Activated CD8-positive, alpha-beta memory T cell treated with anti-CD3 and anti-CD28 coated beads for 4 hours (primary cell): Measurements from ENCODE around the gene BRWD1.
"Not testable (repeated sequence)": the region's sequence is repeated elsewhere in the genome, so short reads cannot be mapped to it uniquely, and the experiment has no call there.

ENCODE experiments used
- DNase-seq, 2 donors: peaks; one replicate each; pipeline ENCODE4 v3.0.0-alpha.2; 2020; ENCODE audit warnings: low read depth in 2 of 2

Gene BRWD1

DNA sequence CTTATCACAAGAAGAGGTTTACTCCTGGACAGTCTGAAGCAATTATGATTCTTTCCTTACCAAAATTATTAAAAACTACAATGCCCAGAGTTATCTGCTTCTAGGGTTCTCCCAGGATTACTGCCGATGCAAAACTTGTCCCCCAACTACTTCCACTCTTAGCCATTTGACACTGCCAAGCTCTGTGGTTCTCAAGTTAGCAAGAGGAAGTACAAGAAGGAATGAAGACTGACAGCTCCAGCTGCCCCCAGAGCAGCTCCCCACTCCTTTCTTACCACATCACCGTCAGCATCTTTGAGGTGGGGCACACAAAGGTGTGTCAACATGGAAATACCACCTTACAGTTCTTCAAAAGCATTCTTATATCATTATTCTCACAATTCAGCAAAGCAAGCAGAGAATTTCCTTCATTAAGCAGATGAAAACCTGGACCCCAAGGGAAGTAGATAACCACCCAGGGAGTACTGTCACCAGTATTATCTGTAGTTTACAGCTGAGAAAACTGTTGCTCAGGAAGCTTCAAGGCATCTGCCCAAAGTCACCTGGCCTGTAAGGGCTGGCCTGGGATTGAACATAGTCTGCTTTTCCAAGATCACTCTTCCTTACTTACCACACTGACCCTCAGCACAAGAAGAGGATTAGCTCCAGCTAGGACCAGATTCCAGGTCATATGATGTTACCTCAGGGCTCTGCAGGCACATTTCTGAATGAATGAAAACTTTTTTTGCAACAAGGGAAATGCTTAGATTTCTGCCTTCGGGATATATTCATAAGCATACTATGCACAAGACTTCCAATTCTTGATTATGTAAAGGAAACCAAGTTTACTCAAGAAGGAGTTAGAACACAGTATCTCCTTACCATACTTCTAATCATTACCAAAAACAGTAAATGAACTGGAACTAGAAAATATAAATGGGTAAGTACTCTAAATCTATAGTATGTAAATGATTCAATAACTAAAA is 139.4 kb downstream of the BRWD1 start:
- no peak for DNase-seq

DNA sequence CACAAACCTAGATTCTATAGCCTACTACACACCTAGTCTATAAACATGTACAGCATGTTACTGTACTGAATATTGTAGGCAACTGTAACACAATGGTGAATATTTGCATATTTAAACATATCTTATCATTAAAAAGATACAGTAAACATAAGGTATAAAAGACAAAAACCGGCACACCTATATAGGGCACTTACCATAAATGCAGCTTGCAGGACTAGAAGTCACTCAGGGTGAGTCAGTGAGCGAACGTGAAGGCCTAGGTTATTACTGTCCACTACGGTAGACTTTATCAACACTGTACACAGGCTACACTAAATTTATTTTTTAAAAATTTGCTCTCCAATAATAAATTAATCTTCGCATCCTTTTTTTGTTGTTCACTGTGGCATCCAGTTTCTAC is 143.5 kb downstream of the BRWD1 start:
- no peak for DNase-seq

- no peak for DNase-seq
These were observed 144.6 kb downstream of the BRWD1 start for GRCh38 chr21:39168800-39169199.

GRCh38 chr21:39164523-39164922 is 148.9 kb downstream of the BRWD1 start:
- DNase-seq = no peak

GRCh38 chr21:39161064-39161463 is 152.4 kb downstream of the BRWD1 start:
- no peak for DNase-seq

DNA sequence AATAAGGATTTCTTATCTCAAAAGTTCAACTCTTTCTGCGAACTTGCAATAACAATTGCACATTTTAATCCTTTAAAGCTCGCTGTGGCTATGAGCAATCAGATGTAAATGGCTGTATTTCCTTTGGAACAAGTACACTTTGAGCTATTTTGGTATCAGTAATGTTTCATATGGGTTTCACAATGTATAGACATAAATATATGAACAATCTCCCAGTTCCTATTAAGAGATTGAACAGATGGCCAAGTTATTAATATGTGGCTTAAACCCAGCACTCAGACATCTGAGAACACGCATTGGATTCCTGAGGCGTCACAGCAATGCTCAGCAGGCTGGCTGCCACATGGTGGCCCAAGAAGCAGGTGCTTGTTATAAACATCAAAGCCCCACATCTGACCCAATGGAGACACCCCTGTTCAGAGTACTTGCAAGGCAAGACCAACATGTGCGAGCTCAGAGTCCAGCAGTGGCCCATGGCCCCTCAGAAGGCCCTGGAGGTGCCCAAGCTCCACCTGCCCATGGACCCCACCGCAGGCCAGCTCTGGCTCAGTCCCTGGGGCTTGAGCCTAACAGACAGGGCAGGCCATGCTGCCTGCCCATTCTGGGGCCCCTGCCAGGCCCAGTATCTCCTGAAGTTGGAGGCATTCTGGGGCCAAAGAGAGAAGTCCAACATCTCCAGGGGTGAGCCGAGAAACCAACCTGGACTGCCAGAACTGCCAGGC is 153.9 kb downstream of the BRWD1 start:
- no peak for DNase-seq

- not testable (repeated sequence) for DNase-seq
These were observed 156.2 kb downstream of the BRWD1 start for GRCh38 chr21:39157241-39157640.

- no peak for DNase-seq
These were observed 157.4 kb downstream of the BRWD1 start for GRCh38 chr21:39156024-39156423.

DNA sequence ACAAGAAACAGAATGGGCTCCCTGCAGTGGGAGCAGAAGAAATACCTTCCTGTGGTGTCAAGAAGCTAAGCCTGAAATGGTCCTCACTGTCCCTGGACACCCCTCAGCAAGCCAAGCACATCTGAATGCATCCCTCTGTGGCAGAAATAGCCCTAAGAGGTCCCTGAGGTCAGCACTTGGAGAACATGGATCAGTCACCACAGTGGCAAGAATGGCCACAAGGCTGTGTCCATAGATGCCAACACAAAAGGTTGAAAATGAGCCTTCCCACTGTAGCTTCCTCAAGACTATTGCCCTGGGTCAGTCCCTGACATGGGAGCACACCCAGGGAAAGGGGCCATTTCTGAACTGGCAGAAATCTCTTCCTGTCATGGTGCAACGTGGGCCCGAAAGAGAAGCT is 157.9 kb downstream of the BRWD1 start:
- no peak for DNase-seq

- DNase-seq = no peak
These were observed 159.6 kb downstream of the BRWD1 start for GRCh38 chr21:39153842-39154241.

- DNase-seq = no peak
These were observed 160.1 kb downstream of the BRWD1 start for GRCh38 chr21:39153373-39153772.

DNA sequence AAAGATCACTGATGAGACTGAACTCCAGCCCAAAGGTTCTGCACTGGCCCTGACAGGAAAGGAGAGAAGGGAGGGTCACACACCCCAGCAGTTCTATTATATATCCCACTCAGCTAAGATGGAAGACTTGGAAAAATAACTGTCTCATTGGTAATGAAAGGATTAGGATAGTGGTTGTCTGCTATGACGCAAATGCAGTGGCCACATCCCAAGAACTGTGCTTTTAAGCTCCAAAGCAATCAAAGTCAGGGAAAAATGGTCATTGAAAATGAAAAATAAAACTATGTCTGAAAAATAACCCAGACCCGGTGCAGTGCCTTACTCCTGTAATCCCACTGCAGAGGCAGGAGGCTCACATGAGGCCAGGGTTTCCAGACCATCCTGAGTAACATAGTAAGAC is 161.2 kb downstream of the BRWD1 start:
- no peak for DNase-seq

DNA sequence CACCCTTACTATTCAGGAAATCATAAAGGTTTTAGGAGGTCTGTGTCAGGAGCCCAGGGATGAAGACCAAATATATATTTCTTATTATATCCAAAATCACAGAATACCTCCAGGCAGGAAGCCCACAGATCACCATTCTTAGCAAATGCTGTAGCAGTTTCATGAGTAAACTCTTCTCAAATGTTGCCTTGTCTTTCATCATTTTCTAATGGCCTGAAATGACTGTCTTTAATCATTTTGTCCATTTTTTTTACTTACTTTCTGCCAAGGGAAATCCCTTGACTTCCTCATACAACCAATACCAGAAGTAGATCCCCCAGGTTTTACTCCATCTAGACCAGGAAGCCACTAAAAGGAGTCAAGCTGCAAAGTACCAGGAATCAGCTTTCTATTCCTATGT is 162.6 kb downstream of the BRWD1 start:
- DNase-seq = no peak

GRCh38 chr21:39150316-39150715 is 163.1 kb downstream of the BRWD1 start:
- DNase-seq = no peak

GRCh38 chr21:39149882-39150281 is 163.6 kb downstream of the BRWD1 start:
- no peak for DNase-seq

DNA sequence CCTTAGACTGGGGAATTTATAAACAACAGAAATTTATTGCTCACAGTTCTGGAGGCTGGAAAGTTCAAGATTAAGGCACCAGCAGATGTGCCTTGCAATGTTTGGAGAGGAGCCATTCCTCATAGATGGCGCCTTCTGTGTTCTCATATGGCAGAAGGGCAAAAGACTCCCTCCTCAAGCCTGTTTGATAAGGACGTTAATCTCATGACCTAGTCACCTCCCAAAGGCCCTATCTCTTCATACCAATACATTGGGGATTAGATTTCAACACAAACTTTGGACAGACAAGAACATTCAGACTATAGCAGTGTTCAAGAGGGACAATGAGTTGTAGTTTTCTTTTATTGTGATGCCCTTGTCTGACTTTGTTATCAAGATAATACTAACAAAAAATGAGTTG is 164.5 kb downstream of the BRWD1 start:
- DNase-seq = no peak

DNA sequence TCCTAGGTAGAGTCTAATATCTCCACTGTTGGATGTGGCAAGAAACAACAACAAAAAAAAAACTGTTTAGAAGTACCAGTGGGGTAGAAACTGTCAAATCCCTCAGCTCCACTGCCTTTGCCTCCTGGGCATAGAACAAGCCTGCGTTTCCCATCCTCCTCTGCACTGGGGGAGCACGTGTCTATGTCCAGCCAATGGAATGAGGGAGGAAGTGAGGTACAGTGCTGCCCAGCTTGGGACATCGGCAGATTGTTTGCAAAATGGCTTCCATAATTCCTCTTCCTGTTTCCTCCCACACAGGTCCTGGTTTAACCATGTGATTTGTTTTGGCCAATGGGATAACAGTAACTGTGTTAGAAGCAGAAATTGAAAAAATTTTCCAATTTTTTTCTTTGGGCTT is 169.2 kb downstream of the BRWD1 start:
- DNase-seq = no peak

GRCh38 chr21:39142972-39143371 is 170.5 kb downstream of the BRWD1 start:
- no peak for DNase-seq

- no peak for DNase-seq
These were observed 171.9 kb downstream of the BRWD1 start for GRCh38 chr21:39141502-39141901.

DNA sequence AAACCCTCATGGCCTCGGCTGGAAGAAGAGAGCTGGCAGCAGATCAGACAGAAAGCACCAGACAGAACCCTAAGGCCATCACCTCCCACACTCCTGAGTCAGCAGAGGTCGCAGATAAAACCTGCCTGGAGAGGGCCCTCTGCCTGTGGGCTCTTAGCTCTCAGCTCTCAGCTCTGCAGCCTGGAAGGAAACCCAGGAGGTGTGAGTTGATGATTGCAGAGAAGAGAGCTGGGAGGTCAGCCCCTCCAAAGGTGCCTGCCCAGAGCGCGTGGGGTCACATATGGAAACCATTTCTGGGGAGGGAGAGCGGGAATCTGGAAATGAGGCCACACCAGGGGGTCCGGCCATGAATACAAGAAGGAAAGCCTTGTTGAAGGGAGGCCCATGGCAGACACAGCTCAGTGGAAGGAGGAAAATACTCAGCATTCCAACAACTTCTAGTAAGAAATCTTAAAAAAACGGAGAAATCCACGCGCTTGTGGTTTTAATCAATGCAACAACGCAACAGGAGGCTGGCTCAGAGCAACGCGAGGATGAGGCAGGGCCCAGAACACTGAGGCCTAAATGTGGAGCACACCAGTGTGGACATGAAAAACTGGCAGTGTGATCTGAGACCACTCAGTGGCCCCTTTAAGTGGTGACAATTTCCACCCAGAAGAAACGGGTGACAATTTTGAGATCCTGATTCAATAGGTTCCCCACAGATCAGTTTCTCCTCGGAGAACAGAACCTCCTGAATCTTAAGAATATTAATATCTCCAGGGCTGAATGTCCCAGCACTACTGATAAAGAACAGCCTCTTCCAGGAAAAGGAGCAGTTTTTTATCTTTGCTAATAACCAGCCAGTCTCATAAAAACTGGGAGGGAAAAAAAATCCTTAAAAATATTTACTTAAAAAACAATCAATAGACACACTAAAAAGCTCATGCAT is 175.9 kb downstream of the BRWD1 start:
- no peak for DNase-seq

GRCh38 chr21:39136711-39137110 is 176.7 kb downstream of the BRWD1 start:
- no peak for DNase-seq

DNA sequence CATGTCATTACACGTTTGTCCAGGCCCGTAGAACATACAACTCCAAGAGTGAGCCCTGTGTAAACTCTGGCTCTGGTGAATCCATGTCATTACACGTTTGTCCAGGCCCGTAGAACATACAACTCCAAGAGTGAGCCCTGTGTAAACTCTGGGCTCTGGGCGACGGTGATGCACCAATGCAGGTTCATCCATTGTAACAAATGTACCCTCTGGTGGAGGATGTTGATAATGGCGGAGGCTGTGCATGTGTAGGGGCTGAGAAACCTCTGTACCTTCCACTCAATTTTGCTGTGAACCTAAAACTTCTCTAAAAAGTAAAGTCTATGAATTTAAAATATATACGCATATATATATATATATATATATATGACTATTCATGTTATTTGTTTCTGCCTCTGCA is 177.3 kb downstream of the BRWD1 start:
- DNase-seq = not testable (repeated sequence)
